ACC112 (cell line): ENCODE measurements around the gene LRRC43.

Experiments used
- H2AFZ ChIP-seq: fragments of 200-600 bp; sonication (generic); one replicate; pipeline ENCODE4 v1.6.0; 2017; ENCODE audit warnings: antibody characterized with exemption, low read length; ENCODE audit not compliant: unreplicated experiment
- H3K27ac ChIP-seq: fragments of 200-600 bp; sonication (generic); 2 replicates; pipeline ENCODE4 v1.5.1; 2014; ENCODE audit warnings: low read depth, mild to moderate bottlenecking, antibody characterized with exemption, low read length, moderate library complexity
- H3K27me3 ChIP-seq: fragments of 200-600 bp; sonication (generic); 2 replicates; pipeline ENCODE4 v1.6.1; 2014; ENCODE audit warnings: mild to moderate bottlenecking, antibody characterized with exemption, low read length, moderate library complexity, mixed read lengths; ENCODE audit not compliant: insufficient read depth
- H3K36me3 ChIP-seq: fragments of 200-600 bp; sonication (generic); 2 replicates; pipeline ENCODE4 v1.6.1; 2016; ENCODE audit warnings: mild to moderate bottlenecking, antibody characterized with exemption, low read length, moderate library complexity, mixed read lengths; ENCODE audit not compliant: insufficient read depth
- H3K4me1 ChIP-seq: fragments of 200-600 bp; sonication (generic); one replicate; pipeline ENCODE4 v1.6.1; 2016; ENCODE audit warnings: low read length, mixed read lengths; ENCODE audit not compliant: insufficient read depth, unreplicated experiment, control insufficient read depth
- H3K4me3 ChIP-seq: fragments of 200-600 bp; sonication (generic); 2 replicates; pipeline ENCODE4 v1.5.1; 2014; ENCODE audit warnings: mild to moderate bottlenecking, low read depth, low read length
- H3K79me2 ChIP-seq: fragments of 200-600 bp; sonication (generic); one replicate; pipeline ENCODE4 v1.6.0; 2016; ENCODE audit warnings: low read length; ENCODE audit not compliant: control insufficient read depth, unreplicated experiment, insufficient read depth

Gene LRRC43

DNA sequence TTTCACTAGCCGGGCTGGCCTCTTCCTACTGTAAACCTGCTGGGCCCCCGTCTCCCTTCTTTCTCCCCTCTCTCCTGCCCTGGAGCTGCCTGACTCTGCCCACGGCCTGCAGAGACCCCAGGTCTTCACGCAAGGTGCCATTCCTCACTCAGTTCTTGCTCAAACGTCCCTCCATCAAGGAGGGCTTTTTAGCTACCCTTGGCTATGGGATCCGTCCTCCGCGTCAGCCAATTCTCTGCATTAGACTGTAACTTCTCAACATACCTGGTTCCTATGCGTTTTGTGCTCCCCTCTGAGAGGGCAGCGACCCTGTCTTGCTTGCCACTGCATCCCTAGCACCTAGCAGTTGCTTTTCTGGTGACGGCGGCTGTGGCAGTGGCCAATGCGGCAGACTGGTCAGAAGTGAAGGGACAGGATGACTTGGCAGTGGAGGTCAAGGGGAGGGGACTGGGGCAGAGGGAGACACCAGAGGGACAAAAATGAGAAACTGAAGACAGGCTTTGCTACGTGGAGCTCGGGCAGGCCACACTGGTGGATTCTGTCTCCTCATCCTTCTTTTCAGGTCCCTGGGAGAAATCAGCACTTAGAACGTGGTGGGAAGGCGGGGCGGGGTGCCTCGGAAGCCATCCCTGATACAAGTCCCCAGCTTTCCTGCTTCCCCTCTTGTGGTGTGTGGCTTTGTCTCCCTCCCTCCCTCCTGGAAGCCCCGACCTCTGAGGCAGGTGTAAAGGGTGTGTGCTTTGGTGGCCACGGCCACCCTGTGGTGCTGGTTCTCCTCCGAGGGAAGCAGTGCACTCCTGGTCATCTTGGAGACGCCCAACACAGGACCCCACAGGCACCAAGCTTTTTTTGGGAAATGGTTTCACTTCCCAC lies 22.4 kb downstream of the LRRC43 start:
- no peaks in the 10 kb centered on the region for H3K4me1 ChIP-seq
- H3K27ac ChIP-seq, result no peak overlapping the region
- H3K79me2 ChIP-seq, result no peaks in the 10 kb centered on the region
- peaks cover 20% of the 10 kb centered on the region for H3K27me3 ChIP-seq
- peaks cover 4% of the 10 kb centered on the region; the same call in 1 of the 2 replicates for H3K36me3 ChIP-seq
- no peak overlapping the region for H3K4me3 ChIP-seq
- H2AFZ ChIP-seq, result no peak overlapping the region

- no peaks in the 10 kb centered on the region for H3K4me1 ChIP-seq
- H3K79me2 ChIP-seq, result no peaks in the 10 kb centered on the region
- H3K36me3 ChIP-seq, result peaks cover 7% of the 10 kb centered on the region; the same call in 1 of the 2 replicates
- H3K27me3 ChIP-seq, result peaks cover 20% of the 10 kb centered on the region
- no peak overlapping the region for H2AFZ ChIP-seq
- no peak overlapping the region for H3K4me3 ChIP-seq
- no peak overlapping the region for H3K27ac ChIP-seq
Observed at GRCh38 chr12:122206111-122206881, 23.4 kb downstream of the LRRC43 start.

- H3K27ac ChIP-seq, result no peak overlapping the region
- no peak overlapping the region for H3K4me3 ChIP-seq
- H3K36me3 ChIP-seq, result peaks cover 13% of the 10 kb centered on the region
- H3K4me1 ChIP-seq, result no peaks in the 10 kb centered on the region
- H3K27me3 ChIP-seq, result peaks cover 20% of the 10 kb centered on the region
- no peaks in the 10 kb centered on the region for H3K79me2 ChIP-seq
- H2AFZ ChIP-seq, result no peak overlapping the region
Observed at GRCh38 chr12:122206976-122207375, 24.1 kb downstream of the LRRC43 start.

- no peak overlapping the region for H2AFZ ChIP-seq
- H3K4me1 ChIP-seq, result no peaks in the 10 kb centered on the region
- peaks cover 20% of the 10 kb centered on the region for H3K27me3 ChIP-seq
- peaks cover 15% of the 10 kb centered on the region for H3K36me3 ChIP-seq
- H3K27ac ChIP-seq, result no peak overlapping the region
- H3K79me2 ChIP-seq, result no peaks in the 10 kb centered on the region
- H3K4me3 ChIP-seq, result no peak overlapping the region
Observed at GRCh38 chr12:122207391-122207790, 24.5 kb downstream of the LRRC43 start.

GRCh38 chr12:122208073-122208820 lies 25.3 kb downstream of the LRRC43 start:
- no peak overlapping the region for H2AFZ ChIP-seq
- no peak overlapping the region for H3K27ac ChIP-seq

DNA sequence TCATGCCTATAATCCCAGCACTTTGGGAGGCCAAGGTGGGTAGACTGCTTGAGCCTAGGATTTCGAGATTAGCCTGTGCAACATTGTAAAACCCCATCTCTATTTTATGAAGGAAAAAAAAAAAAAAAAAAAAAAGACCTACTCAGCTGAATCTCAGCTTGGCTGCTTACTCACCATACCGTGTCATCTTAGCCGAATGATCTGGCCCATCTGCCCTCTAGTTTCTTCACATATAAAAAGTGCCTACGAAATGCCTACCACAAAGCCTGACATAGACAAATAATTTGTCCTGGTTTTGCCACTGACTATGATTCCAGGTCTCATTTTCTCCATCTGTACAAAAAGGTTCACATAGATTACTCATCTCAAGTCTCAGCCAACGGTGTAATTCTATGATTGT lies 32.8 kb downstream of the LRRC43 start:
- Histone ChIP-seq H3K79me2 (peaks cover 8% of the 10 kb centered on the region), H3K36me3 (peaks cover 37% of the 10 kb centered on the region), H3K4me1 (no peaks in the 10 kb centered on the region), H2AFZ (no peak overlapping the region), H3K27me3 (no peaks in the 10 kb centered on the region), H3K27ac (no peak overlapping the region), H3K4me3 (no peak overlapping the region)

More at GRCh38 chr12:122208073-122208820, 25.3 kb downstream of the LRRC43 start:
- Histone ChIP-seq H3K27me3 (peaks cover 20% of the 10 kb centered on the region), H3K36me3 (peaks cover 16% of the 10 kb centered on the region), H3K4me1 (no peaks in the 10 kb centered on the region), H3K4me3 (no peak overlapping the region), H3K79me2 (no peaks in the 10 kb centered on the region)

GRCh38 chr12:122216445-122216844 lies 33.5 kb downstream of the LRRC43 start:
- no peak overlapping the region for H2AFZ ChIP-seq
- H3K27ac ChIP-seq, result no peak overlapping the region
- peaks cover 15% of the 10 kb centered on the region for H3K79me2 ChIP-seq
- H3K4me1 ChIP-seq, result no peaks in the 10 kb centered on the region
- H3K4me3 ChIP-seq, result no peak overlapping the region
- H3K36me3 ChIP-seq, result peaks cover 37% of the 10 kb centered on the region
- H3K27me3 ChIP-seq, result no peaks in the 10 kb centered on the region

GRCh38 chr12:122225683-122226365 lies 42.9 kb downstream of the LRRC43 start, which contains the start of gene DIABLO:
DIABLO (minus strand) TSS chr12:122226052; CDS start chr12:122226014, 38 bp downstream.
- peaks cover 8% of the 10 kb centered on the region; the same call in 1 of the 2 replicates for H3K36me3 ChIP-seq
- H3K4me3 ChIP-seq, result peak within 1 kb of the TSS; percentile 91
- peaks cover 45% of the 10 kb centered on the region for H3K79me2 ChIP-seq
- peak within 1 kb of the TSS; percentile 19 for H2AFZ ChIP-seq
- H3K27me3 ChIP-seq, result no peaks in the 10 kb centered on the region
- H3K27ac ChIP-seq, result peak within 1 kb of the TSS; percentile 90
- peaks cover 20% of the 10 kb centered on the region for H3K4me1 ChIP-seq

DNA sequence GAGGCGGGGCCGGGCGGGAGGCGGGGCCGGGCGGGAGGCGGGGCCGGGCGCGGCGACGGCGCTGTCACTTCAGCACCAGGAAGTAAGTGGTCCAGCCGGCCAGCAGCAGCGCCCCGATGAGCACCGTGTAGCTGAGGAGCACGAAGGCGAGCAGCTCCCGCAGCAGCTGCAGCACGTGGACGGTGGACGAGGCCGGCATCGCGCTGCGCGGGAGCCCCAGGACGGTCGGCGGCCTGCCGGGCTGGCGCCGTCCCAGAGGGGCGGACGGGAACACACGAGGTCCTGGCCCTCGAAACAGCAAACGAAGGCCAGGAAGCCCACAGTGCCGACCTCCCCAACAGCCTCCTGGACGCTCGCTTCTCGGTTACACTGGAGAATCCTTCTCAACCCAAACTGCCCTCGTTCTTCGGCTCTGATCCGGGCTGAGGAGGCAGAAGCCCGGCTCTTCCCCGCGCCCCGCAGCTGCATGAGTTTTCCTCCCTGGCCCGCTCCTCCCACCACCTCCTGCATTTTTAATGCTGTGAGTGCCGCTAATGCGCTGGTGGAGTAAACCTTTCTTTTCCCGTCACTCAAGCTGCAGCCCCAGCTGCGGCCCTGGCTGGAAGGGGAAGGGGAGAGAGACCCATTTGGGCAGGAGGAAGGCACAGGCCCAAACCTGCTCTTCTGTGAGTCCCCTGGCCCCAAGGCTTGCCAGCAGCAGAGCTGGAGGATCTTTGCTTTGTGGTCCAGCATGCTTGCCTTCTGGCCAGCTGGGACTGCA lies 43.6 kb downstream of the LRRC43 start:
- H3K27me3 ChIP-seq, result no peaks in the 10 kb centered on the region
- H2AFZ ChIP-seq, result no peak overlapping the region
- H3K36me3 ChIP-seq, result peaks cover 4% of the 10 kb centered on the region; the same call in 1 of the 2 replicates
- peaks cover 20% of the 10 kb centered on the region for H3K4me1 ChIP-seq
- no peak overlapping the region for H3K27ac ChIP-seq
- H3K4me3 ChIP-seq, result peak overlapping the region; percentile 71
- H3K79me2 ChIP-seq, result peaks cover 38% of the 10 kb centered on the region
